ENCODE data around the gene RABL3. TPM values are rescaled to one million over a fixed set of nuclear protein-coding genes. Genes with fewer than 3 reads are reported as not detected.
A peak's percentile ranks its signal among the peaks of the same experiment; 100 is the strongest.
"Not testable (repeated sequence)": the region's sequence is repeated elsewhere in the genome, so short reads cannot be mapped to it uniquely, and the experiment has no call there.

The RABL3 gene
- total RNA-seq, 1 experiment from 2014 or later = 21.8 TPM

DNA sequence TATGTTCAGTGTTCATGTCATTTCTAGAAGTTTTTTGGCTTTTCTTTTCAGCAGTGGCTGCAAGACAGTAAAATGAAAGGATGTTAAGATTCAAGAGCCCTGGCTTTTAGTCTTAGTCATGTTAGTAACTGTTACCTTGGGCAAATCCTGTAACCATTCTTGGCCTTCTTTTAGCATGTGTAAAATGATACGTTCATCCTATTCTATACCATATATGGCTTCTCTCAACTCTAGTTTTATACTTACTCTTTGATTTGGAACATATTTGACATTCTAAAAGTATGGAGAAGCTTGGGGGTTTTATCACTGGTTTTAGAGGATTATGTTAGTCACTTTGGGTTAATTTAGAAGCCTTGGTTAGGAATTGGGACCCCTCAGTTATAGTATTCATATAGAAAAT is 20.3 kb upstream of the RABL3 start:
- CTCF ChIA-PET = interaction anchor here (0.6 kb wide), 1 partner anchor 148 kb away, joined by 3 read pairs; no protein-coding TSS in a partner anchor
- no peak for DNase-seq (ENCODE audit: unreplicated experiment)
- H3K4me3 Mint-ChIP-seq (ENCODE audit: unreplicated experiment) = no peak overlapping the region
- POLR2A ChIA-PET = no interaction called here
- H3K9me3 Mint-ChIP-seq (ENCODE audit: unreplicated experiment) = no peaks in the 10 kb centered on the region
- peaks cover 11% of the 10 kb centered on the region for H3K4me1 Mint-ChIP-seq (ENCODE audit: insufficient read depth, unreplicated experiment)
- no peaks in the 10 kb centered on the region for H3K27me3 Mint-ChIP-seq (ENCODE audit: insufficient read depth, unreplicated experiment)
- no peak overlapping the region for H3K27ac Mint-ChIP-seq (ENCODE audit: low read depth, unreplicated experiment)
- TF ChIP-seq, protein P1, sequence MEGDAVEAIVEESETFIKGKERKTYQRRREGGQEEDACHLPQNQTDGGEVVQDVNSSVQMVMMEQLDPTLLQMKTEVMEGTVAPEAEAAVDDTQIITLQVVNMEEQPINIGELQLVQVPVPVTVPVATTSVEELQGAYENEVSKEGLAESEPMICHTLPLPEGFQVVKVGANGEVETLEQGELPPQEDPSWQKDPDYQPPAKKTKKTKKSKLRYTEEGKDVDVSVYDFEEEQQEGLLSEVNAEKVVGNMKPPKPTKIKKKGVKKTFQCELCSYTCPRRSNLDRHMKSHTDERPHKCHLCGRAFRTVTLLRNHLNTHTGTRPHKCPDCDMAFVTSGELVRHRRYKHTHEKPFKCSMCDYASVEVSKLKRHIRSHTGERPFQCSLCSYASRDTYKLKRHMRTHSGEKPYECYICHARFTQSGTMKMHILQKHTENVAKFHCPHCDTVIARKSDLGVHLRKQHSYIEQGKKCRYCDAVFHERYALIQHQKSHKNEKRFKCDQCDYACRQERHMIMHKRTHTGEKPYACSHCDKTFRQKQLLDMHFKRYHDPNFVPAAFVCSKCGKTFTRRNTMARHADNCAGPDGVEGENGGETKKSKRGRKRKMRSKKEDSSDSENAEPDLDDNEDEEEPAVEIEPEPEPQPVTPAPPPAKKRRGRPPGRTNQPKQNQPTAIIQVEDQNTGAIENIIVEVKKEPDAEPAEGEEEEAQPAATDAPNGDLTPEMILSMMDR (IDR thresholded peaks at IDR 0.05; ENCODE audit: unreplicated experiment) = no peak
- H3K36me3 Mint-ChIP-seq (ENCODE audit: insufficient read depth, unreplicated experiment) = no peaks in the 10 kb centered on the region
- intact Hi-C loops (cut with micrococcal nuclease) = no loop called here
- no TSS peak for BruUV-seq (replicated peaks)

DNA sequence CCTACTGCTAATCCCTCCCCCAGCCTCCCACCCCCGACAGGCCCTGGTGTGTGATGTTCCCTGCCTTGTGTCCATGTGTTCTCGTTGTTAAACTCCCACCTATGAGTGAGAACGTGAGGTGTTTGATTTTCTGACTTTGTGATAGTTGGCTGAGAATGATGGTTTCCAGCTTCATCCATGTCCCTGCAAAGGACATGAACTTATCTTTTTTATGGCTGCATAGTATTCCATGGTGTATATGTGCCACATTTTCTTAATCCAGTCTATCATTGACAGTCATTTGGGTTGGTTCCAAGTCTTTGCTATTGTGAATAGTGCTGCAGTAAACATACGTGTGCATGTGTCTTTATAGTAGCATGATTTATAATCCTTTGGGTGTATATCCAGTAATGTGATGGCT is 16.2 kb upstream of the RABL3 start:
- BruUV-seq (replicated peaks); H3K9me3 Mint-ChIP-seq (ENCODE audit: unreplicated experiment); DNase-seq (ENCODE audit: unreplicated experiment); intact Hi-C loops (cut with micrococcal nuclease); H3K27ac Mint-ChIP-seq (ENCODE audit: low read depth, unreplicated experiment); POLR2A ChIA-PET; H3K4me3 Mint-ChIP-seq (ENCODE audit: unreplicated experiment); H3K27me3 Mint-ChIP-seq (ENCODE audit: insufficient read depth, unreplicated experiment); H3K4me1 Mint-ChIP-seq (ENCODE audit: insufficient read depth, unreplicated experiment): not testable (repeated sequence)
- H3K36me3 Mint-ChIP-seq (ENCODE audit: insufficient read depth, unreplicated experiment) = peaks cover 17% of the 10 kb centered on the region
- CTCF ChIA-PET = interaction anchor here (0.6 kb wide), 1 partner anchor 1224 kb away, joined by 4 read pairs; no protein-coding TSS in a partner anchor

DNA sequence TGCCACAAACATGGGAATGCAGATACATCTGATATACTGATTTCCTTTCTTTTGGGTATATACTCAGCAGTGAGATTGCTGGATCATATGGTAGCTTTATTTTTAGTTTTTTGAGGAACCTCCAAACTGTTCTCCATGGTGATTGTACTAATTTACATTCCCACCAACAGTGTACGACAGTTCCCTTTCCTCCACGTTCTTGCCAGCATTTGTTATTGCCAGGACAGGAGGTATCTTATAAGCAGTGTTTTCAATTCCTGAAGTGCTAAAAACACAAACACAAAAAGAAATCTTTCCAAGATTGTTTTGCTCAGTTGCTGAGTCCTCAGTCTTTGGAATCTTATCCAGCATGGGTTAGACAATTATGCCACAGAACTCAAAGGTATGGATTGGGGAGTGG is 13.7 kb upstream of the RABL3 start:
- Mint-ChIP-seq H3K36me3 (ENCODE audit: insufficient read depth, unreplicated experiment) (peaks cover 37% of the 10 kb centered on the region), H3K4me3 (ENCODE audit: unreplicated experiment) (no peak overlapping the region), H3K4me1 (ENCODE audit: insufficient read depth, unreplicated experiment) (peaks cover 7% of the 10 kb centered on the region), H3K27me3 (ENCODE audit: insufficient read depth, unreplicated experiment) (no peaks in the 10 kb centered on the region), H3K9me3 (ENCODE audit: unreplicated experiment) (no peaks in the 10 kb centered on the region), H3K27ac (ENCODE audit: low read depth, unreplicated experiment) (no peak overlapping the region)
- intact Hi-C loops (cut with micrococcal nuclease) = no loop called here
- CTCF ChIA-PET = interaction anchor here (1.2 kb wide), 1 partner anchor 39 kb away, joined by 5 read pairs; no protein-coding TSS in a partner anchor
- no peak for DNase-seq (ENCODE audit: unreplicated experiment)
- BruUV-seq (replicated peaks) = no TSS peak
- TF ChIP-seq, protein P1 (IDR thresholded peaks at IDR 0.05; ENCODE audit: unreplicated experiment) = no peak
- POLR2A ChIA-PET = interaction anchor here (2.0 kb wide), 1 partner anchor 13 kb away, joined by 6 read pairs; the partner anchor contains the start of genes GTF2E1 and RABL3

DNA sequence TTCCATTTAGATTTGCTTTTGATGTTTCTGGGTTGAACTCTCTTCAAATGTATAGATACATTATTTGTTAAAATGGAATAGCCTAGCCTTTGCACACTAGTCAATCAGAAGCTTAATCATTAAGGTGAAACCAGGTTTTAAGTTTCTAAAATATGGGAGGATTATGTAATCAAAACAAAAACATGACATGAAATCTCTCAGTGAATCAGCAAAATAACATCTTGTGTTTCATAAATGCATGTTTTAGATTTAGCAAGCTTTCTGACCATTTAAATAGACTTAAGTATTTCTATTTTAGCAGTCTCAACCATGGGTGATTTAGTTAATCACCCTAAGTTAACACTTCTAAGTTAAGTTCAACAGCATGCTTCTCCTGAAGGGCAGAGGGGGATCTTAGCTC is 11.5 kb upstream of the RABL3 start:
- peak; percentile 24 for DNase-seq (ENCODE audit: unreplicated experiment)
- no peaks in the 10 kb centered on the region for H3K9me3 Mint-ChIP-seq (ENCODE audit: unreplicated experiment)
- no peak overlapping the region for H3K4me3 Mint-ChIP-seq (ENCODE audit: unreplicated experiment)
- H3K36me3 Mint-ChIP-seq (ENCODE audit: insufficient read depth, unreplicated experiment) = peaks cover 39% of the 10 kb centered on the region
- TF ChIP-seq, protein P1 (IDR thresholded peaks at IDR 0.05; ENCODE audit: unreplicated experiment) = no peak
- H3K27me3 Mint-ChIP-seq (ENCODE audit: insufficient read depth, unreplicated experiment) = no peaks in the 10 kb centered on the region
- intact Hi-C loops (cut with micrococcal nuclease) = no loop called here
- H3K4me1 Mint-ChIP-seq (ENCODE audit: insufficient read depth, unreplicated experiment) = peaks cover 7% of the 10 kb centered on the region
- no TSS peak for BruUV-seq (replicated peaks)
- ChIA-PET POLR2A (interaction anchor here (0.7 to 4.6 kb wide), 2 partner anchors 12 to 404 kb away, joined by 3 to 35 read pairs; partner anchors contain the start of genes GTF2E1 and RABL3), CTCF (interaction anchor here (0.5 to 1.2 kb wide), 6 partner anchors 10 to 403 kb away, joined by 3 to 4 read pairs (median 3); partner anchors contain the start of genes GTF2E1 and RABL3)
- H3K27ac Mint-ChIP-seq (ENCODE audit: low read depth, unreplicated experiment) = peak overlapping the region; percentile 77
